ENCODE measurements around the gene NDUFS4. TPM values are rescaled to one million over a fixed set of nuclear protein-coding genes. Genes with fewer than 3 reads are reported as not detected.

Gene NDUFS4
- total RNA-seq, result 112 and 119 TPM in 2 replicates

GRCh38 chr5:53560506-53561191 lies at the start of gene NDUFS4:
TSS of gene NDUFS4 (plus strand) at chr5:53560639. CDS start at chr5:53560663, 24 bp downstream.

Other genes starting within 250 kb of the NDUFS4 start
- 12.3 and 31.0 TPM in 2 replicates for gene FST, start 80.0 kb upstream of the NDUFS4 start, total RNA-seq